Transverse colon (tissue), 4 donors: ENCODE data around the gene BNIP3. TPM values are rescaled to one million over a fixed set of nuclear protein-coding genes. Genes with fewer than 3 reads are reported as not detected.
"Not testable (repeated sequence)": the region's sequence is repeated elsewhere in the genome, so short reads cannot be mapped to it uniquely, and the experiment has no call there.

Source experiments
- DNase-seq: peaks from one replicate; pipeline ENCODE4 v3.0.0-alpha.2; 2019
- H3K27ac ChIP-seq, 4 donors: fragments of 200-600 bp; sonication (generic); 2 replicates each; pipeline ENCODE4 v1.5.1; 2016 to 2018; ENCODE audit warnings: inconsistent platforms in 4 of 4
- H3K27me3 ChIP-seq: fragments of 200-600 bp; sonication (generic); 2 replicates; pipeline ENCODE4 v1.5.1; 2017; ENCODE audit warnings: inconsistent platforms
- H3K36me3 ChIP-seq, 4 donors: fragments of 200-600 bp; sonication (generic); 2 replicates each; pipeline ENCODE4 v1.5.1; 2017 to 2019; ENCODE audit warnings: inconsistent platforms in 4 of 4
- H3K4me1 ChIP-seq, 4 donors: fragments of 200-600 bp; sonication (generic); 2 replicates each; pipeline ENCODE4 v1.5.1; 2017 to 2020; ENCODE audit warnings: inconsistent platforms in 4 of 4
- H3K4me3 ChIP-seq, 4 donors: fragments of 200-600 bp; sonication (generic); 1 replicate in 1 of 4; 2 replicates in 3 of 4; pipeline versions ENCODE4 v1.5.1 to v1.6.1; 2017 to 2019; ENCODE audit warnings: inconsistent platforms in 4 of 4
- H3K9me3 ChIP-seq, 2 donors: fragments of 200-600 bp; sonication (generic); 2 replicates each; pipeline ENCODE4 v1.5.1; 2017 to 2019; ENCODE audit warnings: inconsistent platforms in 2 of 2
- EP300 ChIP-seq: sonication (generic); formaldehyde crosslinking; IDR thresholded peaks from one replicate; pipeline ENCODE4 v1.6.1; 2017; ENCODE audit warnings: antibody characterized with exemption, low read depth
- POLR2A ChIP-seq: fragments of 450-650 bp; IDR thresholded peaks from one replicate; pipeline ENCODE4 v1.6.1; 2016; ENCODE audit warnings: antibody characterized with exemption, mild to moderate bottlenecking, moderate library complexity
- POLR2AphosphoS5 ChIP-seq, 3 donors: sonication (generic); formaldehyde crosslinking; IDR thresholded peaks; one replicate each; pipeline ENCODE4 v1.6.1; 2016; ENCODE audit warnings: antibody characterized with exemption in 3 of 3
- WGBS, 2 donors: methylation state at CpG; one replicate each; pipeline ENCODE4 v1.1.5; 2018; ENCODE audit warnings: low coverage in 1 of 2; 5-methylcytosine and 5-hydroxymethylcytosine counted together
- in situ Hi-C, 4 donors: fragments of 200-750 bp; cut with MboI; loops; one replicate each; pipeline versions ENCODE4 v1.15.0 to v1.15.1; 2017; ENCODE audit warnings: low sequenced_read_pairs in 3 of 4, low pct_ligation_motif_present in 1 of 4, low pct_unique_long_range_greater_than_20kb in 1 of 4
- intact Hi-C: fragments of 100-400 bp; cut with DNase I; formaldehyde crosslinking; loops from one replicate; pipeline ENCODE4 v1.15.1; 2023; ENCODE audit warnings: low total_unique reads
- total RNA-seq, 4 donors: library from RNA; depleted of rRNA; stranded (reverse); fragments of >200 nt; gene quantifications; one replicate each; pipeline ENCODE4 v1.1.0, GENCODE V29; 2016
- TF ChIP-seq, protein P1 (sequence below), 5 experiments: fragments of 200-600 bp in 3 of 5; fragments of 450-650 bp in 2 of 5; sonication (generic) in 3 of 5; IDR thresholded peaks; 1 replicate in 2 of 5; 2 replicates in 3 of 5; pipeline ENCODE4 v1.5.1; 2016 to 2017; ENCODE audit warnings: antibody characterized with exemption in 5 of 5, inconsistent platforms in 3 of 5, mild to moderate bottlenecking in 2 of 5, moderate library complexity in 1 of 5

The BNIP3 gene
- total RNA-seq, 4 donors from 2014 or later: 9.7 to 36.8 (median 27.6) TPM

DNA sequence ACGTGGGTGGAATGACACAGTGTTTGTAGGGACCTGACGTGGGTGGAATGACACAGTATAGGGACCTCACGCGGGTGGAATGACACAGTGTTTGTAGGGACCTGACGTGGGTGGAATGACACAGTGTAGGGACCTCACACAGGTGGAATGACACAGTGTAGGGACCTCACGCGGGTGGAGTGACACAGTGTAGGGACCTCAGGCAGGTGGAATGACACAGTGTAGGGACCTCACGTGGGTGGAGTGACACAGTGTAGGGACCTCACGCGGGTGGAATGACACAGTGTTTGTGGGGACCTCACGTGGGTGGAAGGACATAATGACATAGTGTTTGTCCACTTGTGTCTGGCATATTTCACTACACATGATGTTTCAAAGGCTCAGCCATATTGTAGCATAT, 61.6 kb downstream of the BNIP3 start:
- H3K4me3 ChIP-seq: no peak overlapping the region
- intact Hi-C loops: no loop called here

DNA sequence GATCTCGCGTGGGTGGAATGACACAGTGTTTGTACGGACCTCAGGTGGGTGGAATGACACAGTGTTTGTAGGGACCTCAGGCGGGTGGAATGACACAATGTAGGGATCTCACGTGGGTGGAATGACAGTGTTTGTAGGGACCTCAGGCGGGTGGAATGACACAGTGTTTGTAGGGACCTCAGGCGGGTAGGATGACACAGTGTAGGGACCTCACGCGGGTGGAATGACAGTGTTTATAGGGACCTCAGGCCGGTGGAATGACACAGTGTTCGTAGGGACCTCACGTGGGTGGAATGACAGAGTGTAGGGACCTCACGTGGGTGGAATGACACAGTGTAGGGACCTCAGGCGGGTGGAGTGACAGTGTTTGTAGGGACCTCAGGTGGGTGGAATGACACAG, 62.3 kb downstream of the BNIP3 start:
- WGBS, 2 donors: 93% methylated on average over 14 of the region's 14 CpGs; no CpG with 5 or more reads in 1 of the 2 donors
- DNase-seq, H3K4me3 ChIP-seq, H3K4me1 ChIP-seq, H3K36me3 ChIP-seq, intact Hi-C loops, in situ Hi-C loops, H3K9me3 ChIP-seq, H3K27me3 ChIP-seq, H3K27ac ChIP-seq: not testable (repeated sequence)

More for the DNA sequence above, 61.6 kb downstream of the BNIP3 start:
- no peak for DNase-seq
- H3K36me3 ChIP-seq: no peaks in the 10 kb centered on the region
- H3K4me1 ChIP-seq: peaks cover 0 to 4% (median 0%) of the 10 kb centered on the region in 4 donors
- TF ChIP-seq POLR2AphosphoS5 (IDR thresholded peaks at IDR 0.05): no peak
- TF ChIP-seq EP300: no peak
- TF ChIP-seq, protein P1, sequence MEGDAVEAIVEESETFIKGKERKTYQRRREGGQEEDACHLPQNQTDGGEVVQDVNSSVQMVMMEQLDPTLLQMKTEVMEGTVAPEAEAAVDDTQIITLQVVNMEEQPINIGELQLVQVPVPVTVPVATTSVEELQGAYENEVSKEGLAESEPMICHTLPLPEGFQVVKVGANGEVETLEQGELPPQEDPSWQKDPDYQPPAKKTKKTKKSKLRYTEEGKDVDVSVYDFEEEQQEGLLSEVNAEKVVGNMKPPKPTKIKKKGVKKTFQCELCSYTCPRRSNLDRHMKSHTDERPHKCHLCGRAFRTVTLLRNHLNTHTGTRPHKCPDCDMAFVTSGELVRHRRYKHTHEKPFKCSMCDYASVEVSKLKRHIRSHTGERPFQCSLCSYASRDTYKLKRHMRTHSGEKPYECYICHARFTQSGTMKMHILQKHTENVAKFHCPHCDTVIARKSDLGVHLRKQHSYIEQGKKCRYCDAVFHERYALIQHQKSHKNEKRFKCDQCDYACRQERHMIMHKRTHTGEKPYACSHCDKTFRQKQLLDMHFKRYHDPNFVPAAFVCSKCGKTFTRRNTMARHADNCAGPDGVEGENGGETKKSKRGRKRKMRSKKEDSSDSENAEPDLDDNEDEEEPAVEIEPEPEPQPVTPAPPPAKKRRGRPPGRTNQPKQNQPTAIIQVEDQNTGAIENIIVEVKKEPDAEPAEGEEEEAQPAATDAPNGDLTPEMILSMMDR (IDR thresholded peaks at IDR 0.05): no peak
- no peak for TF ChIP-seq POLR2A
- in situ Hi-C loops: no loop called here
- no peaks in the 10 kb centered on the region for H3K27me3 ChIP-seq
- 81 to 91% methylated on average over 7 to 11 of the region's 11 CpGs for WGBS, 2 donors
- H3K9me3 ChIP-seq: peaks cover 4% of the 10 kb centered on the region in 2 donors
- H3K27ac ChIP-seq: no peak overlapping the region

Other genes with a start within 250 kb of the BNIP3 start
- gene PPP2R2D, start 80.9 kb downstream of the BNIP3 start, total RNA-seq: 10 to 100 TPM; 39.2 to 79.0 (median 52.9) TPM
- 1 to 10 TPM in 1 of 4 donors, under 1 TPM in 3; 0.14 to 1.1 (median 0.28) TPM for gene JAKMIP3, start 84.0 kb upstream of the BNIP3 start, total RNA-seq
- under 1 TPM in 1 of 4 donors, not detected in 3; 0.79 TPM for gene DPYSL4, start 205.0 kb upstream of the BNIP3 start, total RNA-seq